WI38 (cell line): ENCODE results near the gene GOLGA2.

Source experiments
- H3K4me3 ChIP-seq: 2 replicates; pipeline ENCODE4 v1.5.1; 2011; ENCODE audit warnings: low read depth, mild to moderate bottlenecking, control low read depth, low read length
- TF ChIP-seq, protein P1 (sequence below): IDR thresholded peaks from 2 replicates; pipeline ENCODE4 v1.5.1; 2012; ENCODE audit warnings: low read depth, mild to moderate bottlenecking, control low read depth, low read length

GOLGA2 gene

DNA sequence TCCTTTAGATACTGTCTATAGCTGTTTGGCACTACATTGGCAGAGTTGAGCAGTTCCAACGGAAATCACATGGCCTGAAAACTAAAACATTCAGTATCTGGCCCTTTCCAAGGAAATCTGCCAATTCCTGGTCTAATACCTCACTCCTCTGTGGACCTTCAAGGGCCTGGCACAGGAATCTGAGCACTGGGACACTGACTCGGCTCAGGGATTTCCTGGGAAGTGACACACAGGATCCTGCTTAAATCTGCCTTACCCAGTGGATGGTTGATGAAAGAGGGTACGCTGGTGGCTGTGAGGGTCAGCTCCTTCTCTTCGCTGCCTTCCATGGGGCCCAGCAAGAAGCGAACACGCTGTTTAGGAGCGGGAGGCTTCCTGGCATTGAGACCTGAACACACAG lies 45.5 kb upstream of the GOLGA2 start:
- TF ChIP-seq, protein P1, sequence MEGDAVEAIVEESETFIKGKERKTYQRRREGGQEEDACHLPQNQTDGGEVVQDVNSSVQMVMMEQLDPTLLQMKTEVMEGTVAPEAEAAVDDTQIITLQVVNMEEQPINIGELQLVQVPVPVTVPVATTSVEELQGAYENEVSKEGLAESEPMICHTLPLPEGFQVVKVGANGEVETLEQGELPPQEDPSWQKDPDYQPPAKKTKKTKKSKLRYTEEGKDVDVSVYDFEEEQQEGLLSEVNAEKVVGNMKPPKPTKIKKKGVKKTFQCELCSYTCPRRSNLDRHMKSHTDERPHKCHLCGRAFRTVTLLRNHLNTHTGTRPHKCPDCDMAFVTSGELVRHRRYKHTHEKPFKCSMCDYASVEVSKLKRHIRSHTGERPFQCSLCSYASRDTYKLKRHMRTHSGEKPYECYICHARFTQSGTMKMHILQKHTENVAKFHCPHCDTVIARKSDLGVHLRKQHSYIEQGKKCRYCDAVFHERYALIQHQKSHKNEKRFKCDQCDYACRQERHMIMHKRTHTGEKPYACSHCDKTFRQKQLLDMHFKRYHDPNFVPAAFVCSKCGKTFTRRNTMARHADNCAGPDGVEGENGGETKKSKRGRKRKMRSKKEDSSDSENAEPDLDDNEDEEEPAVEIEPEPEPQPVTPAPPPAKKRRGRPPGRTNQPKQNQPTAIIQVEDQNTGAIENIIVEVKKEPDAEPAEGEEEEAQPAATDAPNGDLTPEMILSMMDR: no peak
- peak overlapping the region; percentile 96 for H3K4me3 ChIP-seq

DNA sequence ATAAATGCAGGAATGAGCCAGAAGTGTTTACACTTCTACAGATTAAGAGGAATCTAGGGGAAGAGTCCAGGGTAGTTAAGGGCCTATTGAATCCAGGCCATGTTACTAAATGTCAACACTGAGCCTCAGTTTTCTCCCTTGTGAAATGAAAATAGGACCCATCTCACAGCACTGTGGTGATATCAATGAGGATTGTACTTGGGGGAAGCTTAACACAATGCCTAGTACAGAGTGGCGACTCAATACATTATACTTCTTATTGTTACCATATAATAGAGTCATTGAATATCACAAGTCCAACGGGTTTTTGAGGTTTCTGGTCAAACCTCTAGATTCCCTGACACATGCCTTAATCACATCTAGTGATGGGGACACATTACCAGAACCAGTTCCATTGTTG lies 41.8 kb upstream of the GOLGA2 start:
- TF ChIP-seq, protein P1: no peak
- H3K4me3 ChIP-seq: no peak overlapping the region

DNA sequence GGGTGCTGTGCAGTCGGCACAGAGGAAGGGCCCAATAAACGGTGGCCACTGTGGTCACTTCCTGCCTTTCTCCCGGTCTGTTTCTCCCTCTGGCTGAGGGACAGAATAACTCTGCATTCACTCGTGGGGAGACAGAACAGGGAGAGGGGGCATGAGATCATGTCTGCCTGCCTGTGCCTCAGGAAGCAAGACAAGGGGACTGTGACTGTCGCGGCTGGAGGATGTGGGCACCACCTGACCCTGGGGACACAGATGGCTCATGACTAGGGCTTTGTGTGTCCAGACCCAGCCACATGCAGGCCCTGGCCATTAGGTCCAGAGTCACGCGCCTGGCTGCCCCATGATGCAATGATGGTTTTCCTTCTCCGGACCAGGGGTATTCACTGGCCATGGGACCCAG lies 40.6 kb upstream of the GOLGA2 start:
- no peak overlapping the region for H3K4me3 ChIP-seq

DNA sequence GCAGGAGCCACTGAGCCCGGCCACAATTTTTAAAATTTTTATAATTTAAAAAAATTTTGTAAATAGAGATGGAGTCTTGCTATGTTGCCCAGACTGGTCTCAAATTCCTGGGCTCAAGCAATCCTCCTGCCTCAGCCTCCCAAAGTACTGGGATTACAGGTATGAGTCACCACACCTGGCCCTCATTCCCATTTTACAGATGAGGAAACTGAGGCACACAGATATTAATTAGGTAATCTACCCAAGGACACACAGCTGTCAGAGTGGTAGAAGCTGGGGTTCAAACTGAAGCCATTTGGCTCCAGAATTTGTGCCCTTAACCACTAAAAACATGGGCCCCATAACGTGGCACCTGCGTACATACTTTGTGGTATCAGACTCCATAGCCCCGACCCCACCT lies 38.9 kb upstream of the GOLGA2 start:
- H3K4me3 ChIP-seq: no peak overlapping the region
- TF ChIP-seq, protein P1: no peak

More for the DNA sequence above, 40.6 kb upstream of the GOLGA2 start:
- TF ChIP-seq, protein P1: no peak

DNA sequence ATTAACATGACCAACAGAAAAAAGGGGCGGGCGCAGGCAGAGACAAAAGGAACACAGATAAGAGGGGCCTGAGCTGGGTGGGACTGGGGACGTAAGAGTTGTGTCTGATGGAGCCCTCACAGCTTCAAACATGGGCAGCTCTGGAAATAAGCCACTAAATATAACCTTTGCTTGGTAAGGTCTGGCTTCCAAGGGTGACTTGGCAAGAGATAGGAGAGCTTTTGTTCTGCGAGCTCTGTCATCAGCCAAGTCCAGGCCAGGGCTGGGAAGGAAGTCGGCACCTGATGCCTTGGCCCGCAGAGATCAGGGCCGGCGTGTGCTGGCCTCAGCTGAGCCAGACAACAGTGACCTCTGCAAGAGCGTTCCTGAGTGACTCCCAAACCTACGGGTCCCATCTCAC lies 34.7 kb upstream of the GOLGA2 start:
- TF ChIP-seq, protein P1: no peak
- no peak overlapping the region for H3K4me3 ChIP-seq

DNA sequence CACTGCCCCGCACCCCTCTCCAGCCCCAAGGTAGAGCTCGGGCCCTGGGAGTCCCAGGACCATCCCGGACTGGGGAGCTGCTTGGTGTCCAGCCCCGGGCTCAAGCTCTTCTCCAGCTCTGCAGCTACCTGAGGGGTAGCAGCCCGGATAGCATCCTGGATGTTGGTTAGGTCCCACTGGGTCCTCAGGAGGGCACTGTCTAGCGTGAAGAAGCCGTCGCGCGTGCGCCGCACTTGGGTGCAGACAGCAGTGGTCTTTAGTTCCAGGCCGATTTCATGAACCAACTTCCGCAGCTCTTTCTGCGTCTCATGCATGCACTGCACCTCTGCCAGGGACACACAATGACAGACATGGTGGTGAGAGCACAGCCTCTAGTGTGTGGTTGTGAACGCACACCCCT lies 33.7 kb upstream of the GOLGA2 start:
- no peak overlapping the region for H3K4me3 ChIP-seq
- TF ChIP-seq, protein P1: no peak

DNA sequence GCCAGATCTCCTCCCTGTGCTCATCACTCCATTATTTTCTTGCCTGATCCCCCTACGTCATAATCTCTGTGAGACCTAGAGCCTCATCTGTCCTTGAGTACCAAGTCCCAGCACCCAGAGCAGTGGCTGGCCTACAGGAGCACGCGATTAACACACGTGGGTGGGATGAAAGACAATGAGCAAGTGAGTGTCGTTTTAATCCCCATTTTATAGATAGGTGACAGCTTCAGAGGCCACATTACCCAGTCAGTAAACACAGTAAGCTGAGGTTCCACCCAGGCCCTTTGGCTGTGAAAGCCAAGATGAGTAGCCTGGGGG lies 29.1 kb upstream of the GOLGA2 start:
- TF ChIP-seq, protein P1: no peak

More for the DNA sequence above, 29.1 kb upstream of the GOLGA2 start:
- H3K4me3 ChIP-seq: no peak overlapping the region
